ENCODE data around the gene NT5C.

The NT5C gene

GRCh38 chr17:75152922-75153779 is 21.6 kb upstream of the NT5C start:
- H3K4me3 ChIP-seq (ENCODE audit: low read depth, low read length) = peak overlapping the region; percentile 77
- no peak for TF ChIP-seq CTCF (IDR thresholded peaks at IDR 0.05; ENCODE audit: low read depth, low read length)

GRCh38 chr17:75152523-75152921 is 21.0 kb upstream of the NT5C start:
- TF ChIP-seq CTCF (IDR thresholded peaks at IDR 0.05; ENCODE audit: low read depth, low read length) = no peak
- H3K4me3 ChIP-seq (ENCODE audit: low read depth, low read length) = peak overlapping the region; percentile 77

GRCh38 chr17:75151930-75152329 is 20.4 kb upstream of the NT5C start:
- no peak overlapping the region; the same call in 1 of the 2 replicates for H3K4me3 ChIP-seq (ENCODE audit: low read depth, low read length)

GRCh38 chr17:75147878-75148546 is 16.5 kb upstream of the NT5C start:
- TF ChIP-seq CTCF (IDR thresholded peaks at IDR 0.05; ENCODE audit: low read depth, low read length) = no peak
- H3K4me3 ChIP-seq (ENCODE audit: low read depth, low read length) = no peak overlapping the region

More at GRCh38 chr17:75151930-75152329, 20.4 kb upstream of the NT5C start:
- no peak for TF ChIP-seq CTCF (IDR thresholded peaks at IDR 0.05; ENCODE audit: low read depth, low read length)

- TF ChIP-seq CTCF (IDR thresholded peaks at IDR 0.05; ENCODE audit: low read depth, low read length) = no peak
These were observed 15.1 kb upstream of the NT5C start for GRCh38 chr17:75146592-75146991.

GRCh38 chr17:75144816-75145512 is 13.4 kb upstream of the NT5C start:
- H3K4me3 ChIP-seq (ENCODE audit: low read depth, low read length) = no peak overlapping the region
- TF ChIP-seq CTCF (IDR thresholded peaks at IDR 0.05; ENCODE audit: low read depth, low read length) = no peak

More at GRCh38 chr17:75146592-75146991, 15.1 kb upstream of the NT5C start:
- no peak overlapping the region for H3K4me3 ChIP-seq (ENCODE audit: low read depth, low read length)

Measured in WI38 (cell line).